WTC11 (cell line): ENCODE data around the gene SUSD6. TPM values are rescaled to one million over a fixed set of nuclear protein-coding genes. Genes with fewer than 3 reads are reported as not detected.

Experiments
- ATAC-seq: fragments of 200-7000 bp; cut with Tn5 transposase; 2 replicates; pipeline ENCODE4 v1.10.0; 2021; ENCODE audit warnings: mild to moderate bottlenecking, moderate library complexity
- CTCF ChIA-PET: fragments of 300-600 bp; sonication (Branson Sonifier 250); formaldehyde crosslinking; loops from one replicate; lab custom pipeline; 2021; ENCODE audit warnings: antibody characterized with exemption; lab: Charles Lee
- POLR2A ChIA-PET: fragments of 350-600 bp; sonication (Branson Sonifier 250); formaldehyde crosslinking; loops from one replicate; lab custom pipeline; 2021; ENCODE audit warnings: antibody characterized with exemption; lab: Charles Lee
- DNase-seq: peaks from one replicate; pipeline ENCODE4 v3.0.0; 2021; ENCODE audit warnings: low spot score
- H3K27ac Mint-ChIP-seq: 2 replicates; pipeline ENCODE4 v1.8.0; 2021; ENCODE audit warnings: mixed read lengths
- H3K27me3 Mint-ChIP-seq: 2 replicates; pipeline ENCODE4 v1.8.0; 2021; ENCODE audit warnings: low read depth, mild to moderate bottlenecking, moderate library complexity, mixed read lengths
- H3K36me3 Mint-ChIP-seq: 2 replicates; pipeline ENCODE4 v1.8.0; 2021; ENCODE audit warnings: mixed read lengths
- H3K4me1 Mint-ChIP-seq: 2 replicates; pipeline ENCODE4 v1.8.0; 2022; ENCODE audit warnings: mixed read lengths
- H3K4me3 Mint-ChIP-seq: 2 replicates; pipeline ENCODE4 v1.8.0; 2021; ENCODE audit warnings: mild to moderate bottlenecking, moderate library complexity, mixed read lengths
- H3K9me3 Mint-ChIP-seq: 2 replicates; pipeline ENCODE4 v1.8.0; 2021; ENCODE audit warnings: mixed read lengths
- AFF4 ChIP-seq: sonication (generic); formaldehyde crosslinking; IDR thresholded peaks from 2 replicates; pipeline ENCODE4 v1.8.1; 2023; ENCODE audit warnings: mild to moderate bottlenecking, missing genetic modification reagents, borderline replicate concordance
- E2F5 ChIP-seq: sonication (generic); formaldehyde crosslinking; IDR thresholded peaks from 2 replicates; pipeline ENCODE4 v1.8.1; 2022; ENCODE audit warnings: mild to moderate bottlenecking, moderate library complexity, missing genetic modification reagents
- ESRRA ChIP-seq: sonication (generic); formaldehyde crosslinking; IDR thresholded peaks from 2 replicates; pipeline ENCODE4 v1.8.1; 2022; ENCODE audit warnings: mild to moderate bottlenecking, missing genetic modification reagents, borderline replicate concordance
- HMGA2 ChIP-seq: fragments of 250-450 bp; sonication (Bioruptor Pico); IDR thresholded peaks from 2 replicates; pipeline ENCODE4 v1.4.0; 2021; ENCODE audit warnings: mild to moderate bottlenecking, moderate library complexity
- HMGXB4 ChIP-seq: sonication (generic); formaldehyde crosslinking; IDR thresholded peaks from 2 replicates; pipeline ENCODE4 v1.8.1; 2023; ENCODE audit warnings: mild to moderate bottlenecking, moderate library complexity, missing genetic modification reagents
- JUN ChIP-seq: sonication (generic); formaldehyde crosslinking; IDR thresholded peaks from 2 replicates; pipeline ENCODE4 v1.8.0; 2023; ENCODE audit warnings: mild to moderate bottlenecking, missing genetic modification reagents
- MYBL2 ChIP-seq: sonication (generic); formaldehyde crosslinking; IDR thresholded peaks from 2 replicates; pipeline ENCODE4 v1.8.1; 2023; ENCODE audit warnings: mild to moderate bottlenecking, moderate library complexity, missing genetic modification reagents
- NFATC4 ChIP-seq: fragments of 250-450 bp; sonication (Bioruptor Pico); IDR thresholded peaks from 2 replicates; pipeline ENCODE4 v1.9.0; 2021; ENCODE audit warnings: mild to moderate bottlenecking
- NFE2L1 ChIP-seq: sonication (generic); formaldehyde crosslinking; IDR thresholded peaks from 2 replicates; pipeline ENCODE4 v1.8.1; 2023; ENCODE audit warnings: missing genetic modification reagents
- NFYB ChIP-seq: sonication (generic); formaldehyde crosslinking; conservative IDR thresholded peaks from 2 replicates; pipeline ENCODE4 v1.8.0; 2022; ENCODE audit warnings: low read depth, missing genetic modification reagents
- PRRX2 ChIP-seq: fragments of 250-450 bp; sonication (Bioruptor Pico); IDR thresholded peaks from 2 replicates; pipeline ENCODE4 v1.8.0; 2021; ENCODE audit warnings: mild to moderate bottlenecking
- SP1 ChIP-seq: sonication (generic); formaldehyde crosslinking; conservative IDR thresholded peaks from 2 replicates; pipeline ENCODE4 v1.8.1; 2022; ENCODE audit warnings: missing genetic modification reagents
- TCF7 ChIP-seq: sonication (generic); formaldehyde crosslinking; IDR thresholded peaks from 2 replicates; pipeline ENCODE4 v1.8.0; 2022; ENCODE audit warnings: mild to moderate bottlenecking, low read depth, missing genetic modification reagents, moderate library complexity
- ZNF416 ChIP-seq: fragments of 250-450 bp; sonication (Bioruptor Pico); IDR thresholded peaks from 2 replicates; pipeline ENCODE4 v1.9.0; 2021; ENCODE audit warnings: mild to moderate bottlenecking, inconsistent platforms
- total RNA-seq: library from RNA; stranded (reverse); gene quantifications from 3 replicates; pipeline ENCODE4 v1.2.3, GENCODE V29; 2021
- TF ChIP-seq, protein P1 (sequence below): fragments of 250-450 bp; sonication (Bioruptor Pico); IDR thresholded peaks from 2 replicates; pipeline ENCODE4 v1.9.0; 2021; ENCODE audit warnings: moderate library complexity, mild to moderate bottlenecking, inconsistent platforms, borderline replicate concordance
- TF ChIP-seq, protein P2 (sequence below): sonication (generic); formaldehyde crosslinking; IDR thresholded peaks from 2 replicates; pipeline ENCODE4 v1.8.0; 2023; ENCODE audit warnings: mild to moderate bottlenecking, missing genetic modification reagents
- TF ChIP-seq, protein P3 (sequence below): sonication (generic); formaldehyde crosslinking; IDR thresholded peaks from 2 replicates; pipeline ENCODE4 v1.8.0; 2022; ENCODE audit warnings: mild to moderate bottlenecking, missing genetic modification reagents
- TF ChIP-seq, protein P4 (sequence below): fragments of 250-450 bp; sonication (Bioruptor Pico); IDR thresholded peaks from 2 replicates; pipeline ENCODE4 v1.9.0; 2021; ENCODE audit warnings: mild to moderate bottlenecking, borderline replicate concordance

The SUSD6 gene
- total RNA-seq, 1 experiment from 2014 or later = 10.1 TPM

DNA sequence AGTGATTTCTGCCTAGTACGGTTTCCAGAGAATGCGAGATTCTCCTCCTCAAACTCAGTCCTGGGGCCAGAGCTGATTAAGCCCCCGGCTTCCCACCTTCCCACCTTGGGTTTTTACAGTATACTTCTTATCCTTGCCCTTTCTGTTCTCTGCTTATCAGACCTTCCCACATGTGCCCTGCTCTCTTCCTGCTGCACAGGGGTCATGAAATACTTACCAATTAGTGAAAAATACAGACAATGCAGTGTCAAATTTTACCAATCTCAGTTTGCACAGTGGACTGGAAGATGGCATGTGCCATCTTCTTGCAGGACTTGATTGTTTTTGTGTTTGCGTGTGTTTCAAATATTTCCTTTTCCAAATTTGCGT lies 14.7 kb downstream of the SUSD6 start (continued):
- TF ChIP-seq ZNF416 (CRISPR knock-in tag) (no peak), HMGXB4 (CRISPR knock-in tag) (no peak), ESRRA (CRISPR knock-in tag) (no peak), PRRX2 (CRISPR knock-in tag) (no peak), SP1 (CRISPR knock-in tag) (no peak), HMGA2 (no peak), MYBL2 (CRISPR knock-in tag) (no peak), TCF7 (CRISPR knock-in tag) (no peak), NFATC4 (CRISPR knock-in tag) (no peak)
- TF ChIP-seq, protein P1, sequence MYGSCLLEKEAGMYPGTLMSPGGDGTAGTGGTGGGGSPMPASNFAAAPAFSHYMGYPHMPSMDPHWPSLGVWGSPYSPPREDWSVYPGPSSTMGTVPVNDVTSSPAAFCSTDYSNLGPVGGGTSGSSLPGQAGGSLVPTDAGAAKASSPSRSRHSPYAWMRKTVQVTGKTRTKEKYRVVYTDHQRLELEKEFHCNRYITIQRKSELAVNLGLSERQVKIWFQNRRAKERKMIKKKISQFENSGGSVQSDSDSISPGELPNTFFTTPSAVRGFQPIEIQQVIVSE (CRISPR knock-in tag) = no peak
- TF ChIP-seq, protein P2, sequence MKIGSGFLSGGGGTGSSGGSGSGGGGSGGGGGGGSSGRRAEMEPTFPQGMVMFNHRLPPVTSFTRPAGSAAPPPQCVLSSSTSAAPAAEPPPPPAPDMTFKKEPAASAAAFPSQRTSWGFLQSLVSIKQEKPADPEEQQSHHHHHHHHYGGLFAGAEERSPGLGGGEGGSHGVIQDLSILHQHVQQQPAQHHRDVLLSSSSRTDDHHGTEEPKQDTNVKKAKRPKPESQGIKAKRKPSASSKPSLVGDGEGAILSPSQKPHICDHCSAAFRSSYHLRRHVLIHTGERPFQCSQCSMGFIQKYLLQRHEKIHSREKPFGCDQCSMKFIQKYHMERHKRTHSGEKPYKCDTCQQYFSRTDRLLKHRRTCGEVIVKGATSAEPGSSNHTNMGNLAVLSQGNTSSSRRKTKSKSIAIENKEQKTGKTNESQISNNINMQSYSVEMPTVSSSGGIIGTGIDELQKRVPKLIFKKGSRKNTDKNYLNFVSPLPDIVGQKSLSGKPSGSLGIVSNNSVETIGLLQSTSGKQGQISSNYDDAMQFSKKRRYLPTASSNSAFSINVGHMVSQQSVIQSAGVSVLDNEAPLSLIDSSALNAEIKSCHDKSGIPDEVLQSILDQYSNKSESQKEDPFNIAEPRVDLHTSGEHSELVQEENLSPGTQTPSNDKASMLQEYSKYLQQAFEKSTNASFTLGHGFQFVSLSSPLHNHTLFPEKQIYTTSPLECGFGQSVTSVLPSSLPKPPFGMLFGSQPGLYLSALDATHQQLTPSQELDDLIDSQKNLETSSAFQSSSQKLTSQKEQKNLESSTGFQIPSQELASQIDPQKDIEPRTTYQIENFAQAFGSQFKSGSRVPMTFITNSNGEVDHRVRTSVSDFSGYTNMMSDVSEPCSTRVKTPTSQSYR = no peak

GRCh38 chr14:69629225-69630127 lies 18.1 kb downstream of the SUSD6 start:
- no peaks in the 10 kb centered on the region for H3K36me3 Mint-ChIP-seq
- H3K27me3 Mint-ChIP-seq = no peaks in the 10 kb centered on the region
- H3K4me3 Mint-ChIP-seq = no peak overlapping the region
- ATAC-seq = no peak
- CTCF ChIA-PET = interaction anchor here (0.8 to 2.0 kb wide), 7 partner anchors 9 to 249 kb away, joined by 3 to 5 read pairs (median 3); partner anchors contain the start of gene SUSD6
- POLR2A ChIA-PET = no interaction called here
- H3K4me1 Mint-ChIP-seq = peaks cover 61% of the 10 kb centered on the region
- no peak overlapping the region for H3K27ac Mint-ChIP-seq
- DNase-seq = no peak
- no peaks in the 10 kb centered on the region for H3K9me3 Mint-ChIP-seq
- TF ChIP-seq E2F5 (CRISPR knock-in tag) (no peak), JUN (no peak), AFF4 (CRISPR knock-in tag) (no peak), HMGA2 (no peak), NFE2L1 (CRISPR knock-in tag) (no peak), PRRX2 (CRISPR knock-in tag) (no peak), NFYB (CRISPR knock-in tag) (no peak), NFATC4 (CRISPR knock-in tag) (no peak)
- TF ChIP-seq, protein P3, sequence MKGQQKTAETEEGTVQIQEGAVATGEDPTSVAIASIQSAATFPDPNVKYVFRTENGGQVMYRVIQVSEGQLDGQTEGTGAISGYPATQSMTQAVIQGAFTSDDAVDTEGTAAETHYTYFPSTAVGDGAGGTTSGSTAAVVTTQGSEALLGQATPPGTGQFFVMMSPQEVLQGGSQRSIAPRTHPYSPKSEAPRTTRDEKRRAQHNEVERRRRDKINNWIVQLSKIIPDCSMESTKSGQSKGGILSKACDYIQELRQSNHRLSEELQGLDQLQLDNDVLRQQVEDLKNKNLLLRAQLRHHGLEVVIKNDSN (CRISPR knock-in tag) = no peak
- TF ChIP-seq, protein P4, sequence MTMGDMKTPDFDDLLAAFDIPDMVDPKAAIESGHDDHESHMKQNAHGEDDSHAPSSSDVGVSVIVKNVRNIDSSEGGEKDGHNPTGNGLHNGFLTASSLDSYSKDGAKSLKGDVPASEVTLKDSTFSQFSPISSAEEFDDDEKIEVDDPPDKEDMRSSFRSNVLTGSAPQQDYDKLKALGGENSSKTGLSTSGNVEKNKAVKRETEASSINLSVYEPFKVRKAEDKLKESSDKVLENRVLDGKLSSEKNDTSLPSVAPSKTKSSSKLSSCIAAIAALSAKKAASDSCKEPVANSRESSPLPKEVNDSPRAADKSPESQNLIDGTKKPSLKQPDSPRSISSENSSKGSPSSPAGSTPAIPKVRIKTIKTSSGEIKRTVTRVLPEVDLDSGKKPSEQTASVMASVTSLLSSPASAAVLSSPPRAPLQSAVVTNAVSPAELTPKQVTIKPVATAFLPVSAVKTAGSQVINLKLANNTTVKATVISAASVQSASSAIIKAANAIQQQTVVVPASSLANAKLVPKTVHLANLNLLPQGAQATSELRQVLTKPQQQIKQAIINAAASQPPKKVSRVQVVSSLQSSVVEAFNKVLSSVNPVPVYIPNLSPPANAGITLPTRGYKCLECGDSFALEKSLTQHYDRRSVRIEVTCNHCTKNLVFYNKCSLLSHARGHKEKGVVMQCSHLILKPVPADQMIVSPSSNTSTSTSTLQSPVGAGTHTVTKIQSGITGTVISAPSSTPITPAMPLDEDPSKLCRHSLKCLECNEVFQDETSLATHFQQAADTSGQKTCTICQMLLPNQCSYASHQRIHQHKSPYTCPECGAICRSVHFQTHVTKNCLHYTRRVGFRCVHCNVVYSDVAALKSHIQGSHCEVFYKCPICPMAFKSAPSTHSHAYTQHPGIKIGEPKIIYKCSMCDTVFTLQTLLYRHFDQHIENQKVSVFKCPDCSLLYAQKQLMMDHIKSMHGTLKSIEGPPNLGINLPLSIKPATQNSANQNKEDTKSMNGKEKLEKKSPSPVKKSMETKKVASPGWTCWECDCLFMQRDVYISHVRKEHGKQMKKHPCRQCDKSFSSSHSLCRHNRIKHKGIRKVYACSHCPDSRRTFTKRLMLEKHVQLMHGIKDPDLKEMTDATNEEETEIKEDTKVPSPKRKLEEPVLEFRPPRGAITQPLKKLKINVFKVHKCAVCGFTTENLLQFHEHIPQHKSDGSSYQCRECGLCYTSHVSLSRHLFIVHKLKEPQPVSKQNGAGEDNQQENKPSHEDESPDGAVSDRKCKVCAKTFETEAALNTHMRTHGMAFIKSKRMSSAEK (CRISPR knock-in tag) = no peak
